ENCODE data around the gene WASHC3. TPM values are rescaled to one million over a fixed set of nuclear protein-coding genes. Genes with fewer than 3 reads are reported as not detected.

WASHC3 gene
- total and polyA plus RNA-seq, 2 donors (not counting 3 experiments of a cell fraction or from before 2014, with no cell fraction given) = 27.8 to 28.8 TPM

DNA sequence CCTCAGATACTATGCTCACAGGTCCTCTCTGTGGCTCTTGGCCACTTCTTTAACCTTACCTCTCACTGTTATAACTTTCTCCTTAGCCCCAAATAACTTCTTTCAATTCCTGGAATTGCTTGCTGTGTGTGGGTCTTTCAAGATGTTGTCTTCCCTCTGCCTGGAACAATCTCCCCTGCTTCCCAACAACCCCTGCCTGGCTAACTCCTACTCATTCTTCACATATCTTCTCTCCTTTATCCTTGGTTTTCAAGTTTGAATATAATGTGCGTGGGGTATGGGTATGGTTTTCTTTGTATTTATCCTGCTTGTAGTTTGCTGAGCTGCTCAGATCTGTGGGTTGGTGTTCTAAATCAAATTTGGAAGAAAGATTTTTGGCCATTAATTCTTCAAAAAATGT lies 2.7 kb upstream of the WASHC3 start:
- intact Hi-C loops (cut with micrococcal nuclease) = loop anchor here (5.0 to 10.0 kb wide), 2 partner anchors 187 to 1860 kb away; partner anchors contain the start of genes ACTR6 and DRAM1
- TF ChIP-seq, protein P1, sequence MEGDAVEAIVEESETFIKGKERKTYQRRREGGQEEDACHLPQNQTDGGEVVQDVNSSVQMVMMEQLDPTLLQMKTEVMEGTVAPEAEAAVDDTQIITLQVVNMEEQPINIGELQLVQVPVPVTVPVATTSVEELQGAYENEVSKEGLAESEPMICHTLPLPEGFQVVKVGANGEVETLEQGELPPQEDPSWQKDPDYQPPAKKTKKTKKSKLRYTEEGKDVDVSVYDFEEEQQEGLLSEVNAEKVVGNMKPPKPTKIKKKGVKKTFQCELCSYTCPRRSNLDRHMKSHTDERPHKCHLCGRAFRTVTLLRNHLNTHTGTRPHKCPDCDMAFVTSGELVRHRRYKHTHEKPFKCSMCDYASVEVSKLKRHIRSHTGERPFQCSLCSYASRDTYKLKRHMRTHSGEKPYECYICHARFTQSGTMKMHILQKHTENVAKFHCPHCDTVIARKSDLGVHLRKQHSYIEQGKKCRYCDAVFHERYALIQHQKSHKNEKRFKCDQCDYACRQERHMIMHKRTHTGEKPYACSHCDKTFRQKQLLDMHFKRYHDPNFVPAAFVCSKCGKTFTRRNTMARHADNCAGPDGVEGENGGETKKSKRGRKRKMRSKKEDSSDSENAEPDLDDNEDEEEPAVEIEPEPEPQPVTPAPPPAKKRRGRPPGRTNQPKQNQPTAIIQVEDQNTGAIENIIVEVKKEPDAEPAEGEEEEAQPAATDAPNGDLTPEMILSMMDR (IDR thresholded peaks at IDR 0.05; ENCODE audit: extremely low read depth in 1 of 2, insufficient read depth in 1 of 2, low read depth in 1 of 2, low read length in 2 of 2) = no peak
- no peak overlapping the region for H2AFZ ChIP-seq (ENCODE audit: low read depth, low read length)
- no peaks in the 10 kb centered on the region for H3K27me3 ChIP-seq (ENCODE audit: control insufficient read depth in 2 of 2, insufficient read depth in 2 of 2, low read length in 2 of 2)
- no peak overlapping the region for H3K4me2 ChIP-seq (ENCODE audit: insufficient read depth, low read length)
- H3K4me1 ChIP-seq (ENCODE audit: control insufficient read depth, extremely low read depth, insufficient read depth, low read length) = peaks cover 9% of the 10 kb centered on the region
- H3K79me2 ChIP-seq (ENCODE audit: control insufficient read depth, insufficient read depth, low read length) = no peaks in the 10 kb centered on the region
- CTCF ChIA-PET = no interaction called here
- no peaks in the 10 kb centered on the region for H3K36me3 ChIP-seq (ENCODE audit: control insufficient read depth in 2 of 2, extremely low read depth in 1 of 2, insufficient read depth in 2 of 2, low read length in 2 of 2)
- dilution Hi-C loops (cut with MboI; ENCODE audit: extremely low pct_ligation_motif_present, low sequenced_read_pairs) = no loop called here
- POLR2A ChIA-PET = no interaction called here
- H3K27ac ChIP-seq (ENCODE audit: insufficient read depth, low read depth, low read length) = no peak overlapping the region
- FAIRE-seq (no peak), DNase-seq (ENCODE audit: low read depth, low spot score) (no peak)
- BruUV-seq (replicated peaks) = no TSS peak
- H3K9me3 ChIP-seq (replicated peaks; ENCODE audit: control insufficient read depth, insufficient read depth, low read length) = no peaks in the 10 kb centered on the region
- H3K9ac ChIP-seq (replicated peaks; ENCODE audit: extremely low read depth, insufficient read depth, low read length) = no peak overlapping the region
- H3K9me1 ChIP-seq (replicated peaks; ENCODE audit: control insufficient read depth, extremely low read depth, insufficient read depth, low read length) = no peaks in the 10 kb centered on the region
- H4K20me1 ChIP-seq (replicated peaks; ENCODE audit: control insufficient read depth, extremely low read depth, insufficient read depth, low read length) = no peaks in the 10 kb centered on the region
- H3K4me3 ChIP-seq (replicated peaks in 1 of 3; ENCODE audit: insufficient read depth in 1 of 3, low read depth in 1 of 3, low read length in 3 of 3) = no peak overlapping the region

DNA sequence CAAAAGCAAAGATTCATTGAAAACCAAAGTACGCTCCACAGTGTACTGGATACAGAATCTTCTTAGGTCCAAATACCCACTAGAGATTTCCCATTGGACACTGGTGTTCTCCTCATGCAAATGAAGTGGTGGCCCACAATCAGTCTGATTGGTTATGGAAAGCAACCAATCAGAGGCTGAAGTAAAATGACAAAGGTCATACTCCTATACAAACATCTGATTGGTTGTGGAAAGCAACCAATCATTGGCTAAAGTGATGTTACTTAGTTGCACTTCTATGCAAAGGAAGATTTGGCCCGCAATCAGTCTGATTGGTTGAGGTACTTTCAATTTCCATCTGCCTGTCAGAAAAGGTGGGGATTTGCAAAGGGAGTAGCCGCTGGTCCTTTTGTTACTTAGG lies 1.3 kb upstream of the WASHC3 start:
- H3K4me3 ChIP-seq (replicated peaks in 1 of 3; ENCODE audit: insufficient read depth in 1 of 3, low read depth in 1 of 3, low read length in 3 of 3) = no peak overlapping the region
- TF ChIP-seq POLR2AphosphoS5 (IDR thresholded peaks at IDR 0.05; ENCODE audit: insufficient read depth, low read depth, low read length) (no peak), GATA2 (IDR thresholded peaks at IDR 0.05; ENCODE audit: insufficient read depth, insufficient read length, low read depth, low read length) (no peak), MYC (IDR thresholded peaks at IDR 0.05; ENCODE audit: low read depth, low read length) (no peak), FOS (IDR thresholded peaks at IDR 0.05; ENCODE audit: borderline replicate concordance, insufficient read depth, low read length) (no peak), POLR2A (IDR thresholded peaks at IDR 0.05; ENCODE audit: low read depth, low read length) (no peak), JUN (IDR thresholded peaks at IDR 0.05; ENCODE audit: borderline replicate concordance, insufficient read depth, insufficient read length, low read depth) (no peak), EZH2 (IDR thresholded peaks at IDR 0.05; ENCODE audit: borderline replicate concordance, low read depth, low read length, severe bottlenecking) (no peak)
- TF ChIP-seq, protein P1 (IDR thresholded peaks at IDR 0.05; ENCODE audit: extremely low read depth in 1 of 2, insufficient read depth in 1 of 2, low read depth in 1 of 2, low read length in 2 of 2) = no peak
- TF ChIP-seq, protein P2, sequence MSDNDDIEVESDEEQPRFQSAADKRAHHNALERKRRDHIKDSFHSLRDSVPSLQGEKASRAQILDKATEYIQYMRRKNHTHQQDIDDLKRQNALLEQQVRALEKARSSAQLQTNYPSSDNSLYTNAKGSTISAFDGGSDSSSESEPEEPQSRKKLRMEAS (IDR thresholded peaks at IDR 0.05; ENCODE audit: insufficient read depth, insufficient read length) = no peak
- dilution Hi-C loops (cut with MboI; ENCODE audit: extremely low pct_ligation_motif_present, low sequenced_read_pairs) = no loop called here
- H2AFZ ChIP-seq (ENCODE audit: low read depth, low read length) = no peak overlapping the region
- intact Hi-C loops (cut with micrococcal nuclease) = loop anchor here (2.0 to 10.0 kb wide), 3 partner anchors 122 to 1858 kb away; partner anchors contain the start of genes ACTR6 and DRAM1
- no peak overlapping the region for H3K27ac ChIP-seq (ENCODE audit: insufficient read depth, low read depth, low read length)
- H3K9me1 ChIP-seq (replicated peaks; ENCODE audit: control insufficient read depth, extremely low read depth, insufficient read depth, low read length) = no peaks in the 10 kb centered on the region
- no peaks in the 10 kb centered on the region for H3K27me3 ChIP-seq (ENCODE audit: control insufficient read depth in 2 of 2, insufficient read depth in 2 of 2, low read length in 2 of 2)
- H3K79me2 ChIP-seq (ENCODE audit: control insufficient read depth, insufficient read depth, low read length) = no peaks in the 10 kb centered on the region
- POLR2A ChIA-PET = no interaction called here
- no peaks in the 10 kb centered on the region for H3K9me3 ChIP-seq (replicated peaks; ENCODE audit: control insufficient read depth, insufficient read depth, low read length)
- H3K4me2 ChIP-seq (ENCODE audit: insufficient read depth, low read length) = no peak overlapping the region
- BruUV-seq (replicated peaks) = no TSS peak
- peaks cover 6% of the 10 kb centered on the region for H3K4me1 ChIP-seq (ENCODE audit: control insufficient read depth, extremely low read depth, insufficient read depth, low read length)
- H3K9ac ChIP-seq (replicated peaks; ENCODE audit: extremely low read depth, insufficient read depth, low read length) = no peak overlapping the region
- DNase-seq (ENCODE audit: low read depth, low spot score) (no peak), FAIRE-seq (no peak)
- H3K36me3 ChIP-seq (ENCODE audit: control insufficient read depth in 2 of 2, extremely low read depth in 1 of 2, insufficient read depth in 2 of 2, low read length in 2 of 2) = no peaks in the 10 kb centered on the region
- CTCF ChIA-PET = no interaction called here
- no peaks in the 10 kb centered on the region for H4K20me1 ChIP-seq (replicated peaks; ENCODE audit: control insufficient read depth, extremely low read depth, insufficient read depth, low read length)

Data from endothelial cell of umbilical vein (primary cell).